Smooth muscle cell (in vitro differentiated cells): Measurements from ENCODE around the gene SYT8. TPM values are rescaled to one million over a fixed set of nuclear protein-coding genes. Genes with fewer than 3 reads are reported as not detected.

Experiments
- DNase-seq: peaks from one replicate; lab custom pipeline; 2025; ENCODE audit not compliant: unreplicated experiment; lab: John Stamatoyannopoulos, UW
- H2AFZ ChIP-seq: fragments of 200-600 bp; sonication (generic); 2 replicates; pipeline ENCODE4 v1.6.0; 2016; ENCODE audit warnings: antibody characterized with exemption, low read depth, mild to moderate bottlenecking
- H3F3A ChIP-seq: fragments of 200-600 bp; sonication (generic); 2 replicates; pipeline ENCODE4 v1.6.0; 2017; ENCODE audit warnings: antibody characterized with exemption, low read depth
- H3K27ac ChIP-seq: fragments of 200-600 bp; sonication (generic); 2 replicates; pipeline ENCODE4 v1.5.1; 2016; ENCODE audit warnings: low read depth, mild to moderate bottlenecking
- H3K27me3 ChIP-seq: fragments of 200-600 bp; sonication (generic); 2 replicates; pipeline ENCODE4 v1.6.1; 2016; ENCODE audit warnings: low read depth, mild to moderate bottlenecking
- H3K36me3 ChIP-seq: fragments of 200-600 bp; sonication (generic); 2 replicates; pipeline ENCODE4 v1.5.1; 2016; ENCODE audit warnings: low read depth
- H3K4me1 ChIP-seq: fragments of 200-600 bp; sonication (generic); 2 replicates; pipeline ENCODE4 v1.5.1; 2016; ENCODE audit warnings: low read depth
- H3K4me2 ChIP-seq: fragments of 200-600 bp; sonication (generic); 2 replicates; pipeline ENCODE4 v1.6.0; 2016; ENCODE audit warnings: mild to moderate bottlenecking
- H3K4me3 ChIP-seq: fragments of 200-600 bp; sonication (generic); 2 replicates; pipeline ENCODE4 v1.5.1; 2016; ENCODE audit warnings: mild to moderate bottlenecking
- H3K79me2 ChIP-seq: fragments of 200-600 bp; sonication (generic); 2 replicates; pipeline ENCODE4 v1.6.0; 2016; ENCODE audit warnings: low read depth, mild to moderate bottlenecking
- H3K9ac ChIP-seq: fragments of 200-600 bp; sonication (generic); 2 replicates; pipeline ENCODE4 v1.6.0; 2016; ENCODE audit warnings: low read depth
- H3K9me3 ChIP-seq: fragments of 200-600 bp; sonication (generic); replicated peaks from 2 replicates; pipeline ENCODE4 v1.5.1; 2016; ENCODE audit warnings: low read depth
- H4K20me1 ChIP-seq: fragments of 200-600 bp; sonication (generic); 2 replicates; pipeline ENCODE4 v1.6.0; 2016; ENCODE audit warnings: low read depth
- WGBS: methylation state at CpG from one replicate; pipeline ENCODE4 v1.1.7; 2016; ENCODE audit warnings: low lambda C conversion rate; 5-methylcytosine and 5-hydroxymethylcytosine counted together
- polyA plus RNA-seq: library from polyadenylated mRNA; unstranded; fragments of >200 nt; fragmentation: Nextera tagmentation; extraction: Ambion mirVana; gene quantifications from 2 replicates; pipeline ENCODE4 v1.2.1, GENCODE V29; 2016
- total RNA-seq: library from RNA; depleted of rRNA; stranded (reverse); fragments of >200 nt; gene quantifications from 2 replicates; pipeline ENCODE4 v1.2.3, GENCODE V29; 2014
- TF ChIP-seq, protein P1 (sequence below): fragments of 200-600 bp; sonication (generic); IDR thresholded peaks from 2 replicates; pipeline ENCODE4 v1.5.1; 2017; ENCODE audit warnings: borderline replicate concordance, mild to moderate bottlenecking, antibody characterized with exemption; ENCODE audit not compliant: insufficient read depth, poor library complexity, severe bottlenecking

The SYT8 gene
- total and polyA plus RNA-seq, 2 experiments from 2014 or later: 0.13 to 2.0 TPM

DNA sequence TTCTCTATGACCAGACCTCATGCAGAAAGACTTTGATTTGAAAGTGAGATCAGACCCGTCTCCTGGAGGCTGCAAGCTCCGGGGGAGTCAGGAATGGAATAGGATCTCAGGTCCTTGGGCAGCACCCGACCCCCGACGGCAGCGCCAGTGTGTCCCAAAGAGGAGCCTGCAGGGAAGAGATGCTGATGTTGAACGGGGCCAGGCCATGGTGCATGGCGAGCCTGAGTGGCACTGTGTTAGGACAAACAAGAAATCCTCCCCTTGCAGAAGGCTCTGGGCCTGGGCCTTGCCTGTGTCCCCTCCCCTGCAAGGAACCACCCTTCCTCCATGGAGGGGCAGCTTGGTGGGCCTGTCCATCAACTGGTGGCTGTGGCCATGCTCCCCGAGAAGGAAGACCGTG lies 20.1 kb upstream of the SYT8 start:
- no peak overlapping the region for H3K4me3 ChIP-seq
- peaks cover 12% of the 10 kb centered on the region for H3F3A ChIP-seq
- no peaks in the 10 kb centered on the region for H3K9me3 ChIP-seq
- H3K79me2 ChIP-seq: no peaks in the 10 kb centered on the region
- WGBS: 92% methylated on average over 10 of the region's 10 CpGs
- H3K27me3 ChIP-seq: no peaks in the 10 kb centered on the region
- no peak overlapping the region for H3K4me2 ChIP-seq
- no peaks in the 10 kb centered on the region for H3K36me3 ChIP-seq
- H3K27ac ChIP-seq: no peak overlapping the region
- TF ChIP-seq, protein P1, sequence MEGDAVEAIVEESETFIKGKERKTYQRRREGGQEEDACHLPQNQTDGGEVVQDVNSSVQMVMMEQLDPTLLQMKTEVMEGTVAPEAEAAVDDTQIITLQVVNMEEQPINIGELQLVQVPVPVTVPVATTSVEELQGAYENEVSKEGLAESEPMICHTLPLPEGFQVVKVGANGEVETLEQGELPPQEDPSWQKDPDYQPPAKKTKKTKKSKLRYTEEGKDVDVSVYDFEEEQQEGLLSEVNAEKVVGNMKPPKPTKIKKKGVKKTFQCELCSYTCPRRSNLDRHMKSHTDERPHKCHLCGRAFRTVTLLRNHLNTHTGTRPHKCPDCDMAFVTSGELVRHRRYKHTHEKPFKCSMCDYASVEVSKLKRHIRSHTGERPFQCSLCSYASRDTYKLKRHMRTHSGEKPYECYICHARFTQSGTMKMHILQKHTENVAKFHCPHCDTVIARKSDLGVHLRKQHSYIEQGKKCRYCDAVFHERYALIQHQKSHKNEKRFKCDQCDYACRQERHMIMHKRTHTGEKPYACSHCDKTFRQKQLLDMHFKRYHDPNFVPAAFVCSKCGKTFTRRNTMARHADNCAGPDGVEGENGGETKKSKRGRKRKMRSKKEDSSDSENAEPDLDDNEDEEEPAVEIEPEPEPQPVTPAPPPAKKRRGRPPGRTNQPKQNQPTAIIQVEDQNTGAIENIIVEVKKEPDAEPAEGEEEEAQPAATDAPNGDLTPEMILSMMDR: no peak
- DNase-seq: no peak
- H3K9ac ChIP-seq: no peak overlapping the region
- no peak overlapping the region for H2AFZ ChIP-seq
- no peaks in the 10 kb centered on the region for H4K20me1 ChIP-seq
- H3K4me1 ChIP-seq: no peaks in the 10 kb centered on the region

DNA sequence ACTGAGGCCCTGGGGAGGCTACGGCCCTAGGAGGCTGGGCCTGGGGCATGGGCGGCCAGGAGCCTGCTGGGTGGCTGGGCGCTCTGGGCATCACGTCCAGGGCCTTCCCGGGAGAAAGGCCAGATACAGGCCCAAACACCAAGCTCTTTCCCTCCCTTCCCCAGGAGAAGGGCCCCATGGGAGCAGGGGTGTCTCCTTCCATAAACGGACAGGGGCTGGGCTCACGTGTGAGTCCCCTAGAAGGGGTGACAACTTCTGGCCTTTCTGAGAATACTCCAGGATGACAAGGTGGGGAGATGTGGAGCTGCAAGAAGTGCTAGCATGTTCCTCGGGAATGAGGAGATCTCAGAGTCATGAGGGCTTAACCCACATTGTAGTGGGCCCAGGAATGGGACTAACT lies 19.5 kb upstream of the SYT8 start:
- 77% methylated on average over 8 of the region's 8 CpGs for WGBS

DNA sequence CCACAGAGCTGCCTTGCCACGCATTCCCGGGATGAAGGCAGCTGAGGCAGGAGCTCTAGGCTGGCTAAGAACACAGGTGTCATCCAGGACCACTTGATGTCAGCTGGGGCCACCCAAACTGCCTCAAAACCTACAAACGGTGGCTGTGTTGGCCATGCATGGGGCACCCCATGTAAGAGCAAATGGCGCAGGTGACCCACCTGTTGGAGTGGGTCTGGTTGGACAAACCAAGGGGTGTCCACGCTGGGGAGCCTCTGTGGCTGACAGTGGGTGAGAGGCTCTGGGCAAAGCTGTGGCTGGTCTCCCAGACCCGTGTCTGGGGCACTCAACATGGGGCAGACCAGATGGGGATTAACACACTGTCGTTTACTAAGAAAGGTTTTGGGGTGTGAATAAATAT lies 19.0 kb upstream of the SYT8 start:
- H3F3A ChIP-seq: peaks cover 22% of the 10 kb centered on the region
- no peaks in the 10 kb centered on the region for H3K4me1 ChIP-seq
- H3K9me3 ChIP-seq: no peaks in the 10 kb centered on the region
- 89% methylated on average over 7 of the region's 7 CpGs for WGBS
- H4K20me1 ChIP-seq: no peaks in the 10 kb centered on the region
- TF ChIP-seq, protein P1: no peak
- H3K79me2 ChIP-seq: no peaks in the 10 kb centered on the region
- H3K9ac ChIP-seq: no peak overlapping the region
- no peak overlapping the region for H2AFZ ChIP-seq
- no peak overlapping the region for H3K4me3 ChIP-seq
- no peak overlapping the region for H3K27ac ChIP-seq
- H3K4me2 ChIP-seq: no peak overlapping the region
- no peak for DNase-seq
- H3K36me3 ChIP-seq: no peaks in the 10 kb centered on the region
- no peaks in the 10 kb centered on the region for H3K27me3 ChIP-seq

More for the DNA sequence above, 19.5 kb upstream of the SYT8 start:
- H3K36me3 ChIP-seq: no peaks in the 10 kb centered on the region
- H3K27me3 ChIP-seq: no peaks in the 10 kb centered on the region
- no peak overlapping the region for H2AFZ ChIP-seq
- H3F3A ChIP-seq: peaks cover 17% of the 10 kb centered on the region
- H3K9ac ChIP-seq: no peak overlapping the region
- no peaks in the 10 kb centered on the region for H3K9me3 ChIP-seq
- no peak overlapping the region for H3K4me3 ChIP-seq
- H3K27ac ChIP-seq: no peak overlapping the region
- TF ChIP-seq, protein P1: no peak
- no peaks in the 10 kb centered on the region for H3K4me1 ChIP-seq
- no peak overlapping the region for H3K4me2 ChIP-seq
- H4K20me1 ChIP-seq: no peaks in the 10 kb centered on the region
- no peaks in the 10 kb centered on the region for H3K79me2 ChIP-seq
- DNase-seq: no peak

DNA sequence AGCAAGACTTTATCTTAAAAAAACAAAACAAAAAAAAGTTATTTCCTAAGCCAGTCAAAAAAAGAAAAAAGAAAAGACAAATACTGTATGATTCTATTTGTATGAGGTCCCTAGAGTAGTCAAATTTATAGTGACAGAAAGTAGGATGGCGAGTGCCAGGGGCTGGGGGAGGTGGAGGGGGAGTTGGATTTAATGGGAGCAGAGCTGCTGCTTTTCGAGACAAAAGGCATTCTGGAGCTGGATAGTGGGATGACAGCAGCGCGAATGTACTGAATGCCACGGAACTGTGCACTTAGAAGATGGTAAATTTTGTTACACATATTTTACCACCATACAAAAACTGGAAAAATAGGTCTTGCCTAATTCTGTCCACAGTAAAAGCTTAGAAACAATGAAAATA lies 17.8 kb upstream of the SYT8 start:
- Histone ChIP-seq H3K4me3 (no peak overlapping the region), H4K20me1 (no peaks in the 10 kb centered on the region), H3K4me2 (no peak overlapping the region), H3K27ac (no peak overlapping the region), H3K79me2 (no peaks in the 10 kb centered on the region), H3K36me3 (no peaks in the 10 kb centered on the region), H3F3A (peaks cover 22% of the 10 kb centered on the region), H3K9me3 (no peaks in the 10 kb centered on the region), H3K4me1 (no peaks in the 10 kb centered on the region), H3K9ac (no peak overlapping the region), H2AFZ (no peak overlapping the region), H3K27me3 (no peaks in the 10 kb centered on the region)
- DNase-seq: no peak
- TF ChIP-seq, protein P1: no peak
- 94% methylated on average over 5 of the region's 5 CpGs for WGBS
